Activated T-cell treated with anti-CD3 and anti-CD28 coated beads, Interleukin-2, amount 50 U/mL, for 48 hours (primary cell): ENCODE data around the gene LYRM9.
"Not testable (repeated sequence)": the region's sequence is repeated elsewhere in the genome, so short reads cannot be mapped to it uniquely, and the experiment has no call there.

ENCODE experiments used
- DNase-seq, 2 experiments: peaks; one replicate each; pipeline ENCODE4 v3.0.0-alpha.2; 2020

LYRM9 gene

DNA sequence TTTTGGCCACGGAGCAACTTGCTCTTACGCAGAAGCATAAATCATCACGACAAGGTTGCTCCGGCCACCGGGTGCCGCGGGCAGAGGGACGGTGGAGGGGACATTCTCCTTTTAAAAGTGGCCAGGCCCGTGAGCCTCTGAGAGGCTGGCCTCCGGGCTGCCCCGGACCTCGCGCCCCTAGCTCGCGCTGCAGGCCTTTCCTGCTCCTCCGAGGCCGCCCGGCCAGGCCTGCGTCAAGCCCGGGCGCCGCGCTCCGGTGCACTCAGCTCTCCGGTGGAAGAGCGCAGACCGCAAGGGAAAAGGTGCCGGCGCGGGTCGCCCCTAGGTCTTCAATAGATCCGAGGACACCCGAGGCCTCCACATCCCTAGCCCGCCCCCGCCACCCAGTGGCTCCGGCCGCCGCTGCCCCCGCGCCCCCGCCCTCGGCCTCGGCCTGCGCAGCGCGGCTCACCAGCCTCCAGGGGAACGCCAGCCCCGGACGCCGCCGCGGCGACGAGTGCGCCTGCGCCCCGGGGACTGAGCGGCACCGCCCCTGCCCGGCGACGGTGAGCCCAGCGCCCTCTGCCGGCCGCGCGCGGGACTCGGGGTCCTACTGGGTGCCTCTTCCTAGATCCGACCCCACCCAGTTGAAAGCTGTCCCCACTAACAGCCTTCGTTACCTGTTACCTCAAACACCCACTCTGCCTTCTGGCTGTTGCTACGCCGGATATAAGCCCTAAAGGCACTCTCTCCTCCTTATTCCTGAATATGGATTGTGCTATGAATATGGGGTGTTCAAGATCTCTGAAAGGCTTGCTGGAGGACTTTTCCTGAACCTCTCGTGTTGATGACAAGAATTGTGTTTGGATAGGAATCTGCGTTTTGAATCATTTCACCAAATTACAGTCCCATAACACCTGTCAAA, at the start of gene LYRM9:
TSS of gene LYRM9 (minus strand) at position 500 of the 904 bp plus-strand sequence. CDS start 10,671 bp downstream, outside the sequence.
- DNase-seq: peak; percentile 92 to 95

DNA sequence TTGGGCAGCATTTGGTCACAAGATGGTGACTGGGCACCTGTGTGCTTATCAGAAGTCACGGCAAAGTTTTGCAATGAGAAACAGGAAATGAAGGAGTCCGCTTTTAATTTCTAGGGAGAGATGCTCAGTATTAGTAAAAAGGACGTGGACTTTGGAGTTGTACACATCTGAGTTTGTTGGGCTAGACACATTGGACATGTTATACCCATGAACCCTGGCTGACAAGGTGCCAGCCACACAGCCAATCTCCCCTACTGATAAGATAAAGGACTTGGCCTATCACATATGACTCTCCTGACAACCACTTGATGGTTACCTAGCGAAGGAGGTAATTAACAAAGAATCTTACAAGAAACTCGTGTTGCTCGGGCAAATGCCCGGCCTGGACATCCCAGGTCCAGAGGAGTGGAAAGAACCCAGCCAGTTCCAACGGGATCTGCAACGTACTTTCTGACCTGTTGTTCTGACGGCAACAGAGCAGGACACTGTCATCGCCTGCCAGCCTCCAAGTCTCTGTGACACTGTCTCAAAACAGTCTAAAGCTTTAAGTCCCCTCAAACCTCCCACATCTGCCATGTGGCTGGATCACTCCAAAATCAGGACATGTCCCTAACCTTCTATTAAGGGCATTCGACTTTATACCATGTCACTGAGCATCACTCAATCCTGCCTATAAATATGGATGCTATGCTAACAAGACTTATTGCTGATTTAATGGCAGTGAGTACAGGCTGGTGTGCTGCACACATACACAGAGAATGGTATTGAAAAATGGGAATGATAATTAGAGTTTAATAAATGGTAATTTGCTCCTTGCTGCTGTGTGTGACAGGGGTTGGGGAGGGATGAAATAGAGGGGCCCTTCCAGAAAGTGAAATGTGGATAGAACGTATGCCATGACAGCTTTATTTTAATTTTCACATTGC, 47.6 kb upstream of the LYRM9 start:
- no peak for DNase-seq

GRCh38 chr17:27939474-27940465, 46.6 kb upstream of the LYRM9 start:
- no peak for DNase-seq

GRCh38 chr17:27938864-27939263, 45.7 kb upstream of the LYRM9 start:
- no peak for DNase-seq

DNA sequence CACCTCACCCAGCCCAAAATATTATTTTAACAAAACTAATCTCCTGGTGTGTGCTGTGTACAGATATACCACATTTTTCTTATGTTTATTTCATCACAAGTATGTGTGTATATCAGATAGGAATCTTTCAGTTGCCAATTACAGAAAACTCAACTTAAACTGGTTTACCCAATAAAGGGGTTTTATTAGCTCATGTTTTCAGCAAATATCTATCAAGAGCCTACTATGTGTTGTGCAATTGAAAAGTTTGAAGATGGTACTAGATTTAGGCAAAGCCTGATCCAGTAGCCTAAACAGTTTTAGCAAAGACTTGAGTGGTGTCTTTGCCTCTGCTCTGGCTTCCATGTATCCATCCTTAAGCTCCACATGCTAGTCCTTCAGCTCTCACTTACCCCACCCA, 45.1 kb upstream of the LYRM9 start:
- no peak for DNase-seq

DNA sequence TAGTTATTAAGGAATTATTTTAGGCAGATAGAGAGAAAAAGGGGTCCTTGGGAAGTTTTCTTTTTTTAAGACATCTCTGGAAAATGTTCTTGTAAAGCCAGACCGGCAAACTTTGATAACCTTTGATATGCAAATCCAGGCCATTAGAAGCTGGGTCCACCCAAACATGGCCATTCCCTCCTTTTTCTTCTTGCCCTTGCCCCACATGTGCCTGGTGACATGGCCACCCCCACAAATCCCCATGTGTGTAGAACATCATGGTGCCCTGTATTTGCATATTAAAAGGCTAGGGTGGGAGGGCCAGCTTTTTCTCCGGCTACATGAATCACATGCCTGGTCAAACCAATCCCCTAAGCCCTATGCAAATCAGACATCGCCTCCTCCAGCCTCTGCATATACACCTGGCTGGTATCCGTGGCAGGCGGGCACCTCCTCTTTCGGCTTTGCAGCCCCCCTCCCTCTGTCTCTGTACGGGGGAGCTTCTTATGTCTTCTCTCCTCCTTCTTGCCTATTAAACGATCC, 43.9 kb upstream of the LYRM9 start:
- DNase-seq: no peak

- no peak for DNase-seq
Observed at GRCh38 chr17:27930000-27930399, 36.8 kb upstream of the LYRM9 start.

DNA sequence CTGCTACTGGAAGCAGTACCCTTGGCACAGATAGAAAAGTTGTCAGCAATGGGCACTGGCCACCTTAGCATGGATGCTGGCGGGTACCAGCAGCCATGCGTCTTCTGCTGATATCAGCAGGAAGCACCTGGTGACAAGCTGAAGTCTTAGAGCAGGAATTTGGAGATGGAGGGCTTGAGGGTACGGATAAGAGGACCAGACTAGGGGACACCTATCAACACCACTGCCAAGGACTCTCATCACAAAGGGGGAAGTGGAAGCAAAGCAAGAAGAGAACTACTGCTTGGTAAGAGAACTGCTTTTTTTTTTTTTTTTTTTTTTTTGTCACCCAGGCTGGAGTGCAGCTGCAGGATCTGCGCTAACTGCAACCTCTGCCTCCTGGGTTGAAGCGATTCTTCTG, 35.4 kb upstream of the LYRM9 start:
- no peak for DNase-seq

GRCh38 chr17:27927781-27928180, 34.6 kb upstream of the LYRM9 start:
- no peak for DNase-seq

GRCh38 chr17:27921599-27921998, 28.4 kb upstream of the LYRM9 start:
- DNase-seq: no peak

GRCh38 chr17:27921077-27921476, 27.9 kb upstream of the LYRM9 start:
- DNase-seq: no peak

GRCh38 chr17:27920569-27920968, 27.4 kb upstream of the LYRM9 start:
- DNase-seq: no peak

DNA sequence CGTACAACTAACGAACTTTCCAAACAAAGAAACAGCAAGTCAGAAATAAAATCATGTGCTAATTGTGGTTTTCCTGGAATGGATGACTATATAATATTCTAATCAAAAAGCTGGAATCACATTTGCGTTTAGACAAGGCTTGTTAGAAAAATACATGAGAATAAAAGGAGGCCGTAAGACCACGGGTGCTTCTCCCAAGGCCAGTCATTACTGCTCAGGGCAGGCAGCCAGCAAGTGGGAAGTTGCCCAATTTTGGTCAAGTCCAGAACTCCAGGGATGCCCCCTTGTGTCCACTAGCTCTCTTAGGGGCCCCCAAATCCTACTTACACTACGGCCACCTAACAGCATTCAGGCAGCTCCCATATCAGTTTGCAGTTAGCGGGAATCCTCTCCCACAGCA, 25.9 kb upstream of the LYRM9 start:
- no peak for DNase-seq

GRCh38 chr17:27918498-27918897, 25.3 kb upstream of the LYRM9 start:
- no peak for DNase-seq

GRCh38 chr17:27917000-27917399, 23.8 kb upstream of the LYRM9 start:
- DNase-seq: no peak

- DNase-seq: no peak
Observed at GRCh38 chr17:27915709-27916108, 22.5 kb upstream of the LYRM9 start.

GRCh38 chr17:27914382-27914781, 21.2 kb upstream of the LYRM9 start:
- no peak for DNase-seq

DNA sequence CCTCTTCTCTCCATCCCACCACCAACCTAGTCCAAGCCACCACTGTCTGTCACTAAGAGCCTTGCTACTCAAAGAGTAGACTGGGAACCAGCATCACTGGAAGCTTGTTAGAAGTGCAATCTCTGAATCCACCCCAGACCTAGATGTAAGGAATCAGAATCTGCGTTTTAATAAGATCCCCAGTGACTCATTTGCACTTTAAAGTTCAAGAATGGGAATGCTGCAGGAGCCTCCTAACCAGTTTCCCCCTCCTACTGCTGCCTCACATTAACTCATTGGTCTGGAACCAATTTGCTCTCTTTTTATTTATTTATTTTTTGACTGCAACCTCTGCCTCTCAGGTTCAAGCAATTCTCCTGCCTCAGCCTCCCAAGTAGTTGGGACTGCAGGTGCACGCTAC, 19.8 kb upstream of the LYRM9 start:
- DNase-seq: no peak

DNA sequence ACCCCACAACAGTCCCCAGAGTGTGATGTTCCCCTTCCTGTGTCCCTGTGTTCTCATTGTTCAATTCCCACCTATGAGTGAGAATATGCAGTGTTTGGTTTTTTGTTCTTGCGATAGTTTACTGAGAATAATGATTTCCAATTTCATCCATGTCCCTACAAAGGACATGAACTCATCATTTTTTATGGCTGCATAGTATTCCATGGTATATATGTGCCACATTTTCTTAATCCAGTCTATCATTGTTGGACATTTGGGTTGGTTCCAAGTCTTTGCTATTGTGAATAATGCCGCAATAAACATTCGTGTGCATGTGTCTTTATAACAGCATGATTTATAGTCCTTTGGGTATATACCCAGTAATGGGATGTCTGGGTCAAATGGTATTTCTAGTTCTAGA, 19.1 kb upstream of the LYRM9 start:
- not testable (repeated sequence) for DNase-seq

GRCh38 chr17:27907976-27908558, 14.9 kb upstream of the LYRM9 start:
- no peak for DNase-seq

GRCh38 chr17:27906623-27907022, 13.5 kb upstream of the LYRM9 start:
- DNase-seq: no peak

DNA sequence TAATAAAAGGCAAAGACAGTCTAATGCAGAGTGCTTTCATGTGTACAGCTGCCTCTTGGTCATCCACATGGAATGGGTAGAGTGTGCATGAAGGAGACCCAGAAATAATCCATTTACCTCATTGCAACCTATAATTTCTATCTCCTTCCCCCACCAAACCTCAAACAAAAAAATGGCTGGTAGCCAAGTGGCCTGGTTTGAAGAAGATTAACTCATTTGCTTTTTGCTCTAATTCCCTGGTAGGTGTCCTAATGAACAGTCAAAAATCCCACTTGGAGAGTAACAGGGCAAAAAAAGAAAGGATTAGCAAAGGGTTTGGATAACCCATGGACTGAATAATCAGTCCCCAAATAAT, 13.0 kb upstream of the LYRM9 start:
- no peak for DNase-seq
